ENCODE results near the gene AKIRIN2.

GRCh38 chr6:87731080-87731479 is 29.0 kb upstream of the AKIRIN2 start:
- no peak for TF ChIP-seq HINFP (CRISPR knock-in tag; IDR thresholded peaks at IDR 0.05; ENCODE audit: low read depth)
- TF ChIP-seq, protein P1, sequence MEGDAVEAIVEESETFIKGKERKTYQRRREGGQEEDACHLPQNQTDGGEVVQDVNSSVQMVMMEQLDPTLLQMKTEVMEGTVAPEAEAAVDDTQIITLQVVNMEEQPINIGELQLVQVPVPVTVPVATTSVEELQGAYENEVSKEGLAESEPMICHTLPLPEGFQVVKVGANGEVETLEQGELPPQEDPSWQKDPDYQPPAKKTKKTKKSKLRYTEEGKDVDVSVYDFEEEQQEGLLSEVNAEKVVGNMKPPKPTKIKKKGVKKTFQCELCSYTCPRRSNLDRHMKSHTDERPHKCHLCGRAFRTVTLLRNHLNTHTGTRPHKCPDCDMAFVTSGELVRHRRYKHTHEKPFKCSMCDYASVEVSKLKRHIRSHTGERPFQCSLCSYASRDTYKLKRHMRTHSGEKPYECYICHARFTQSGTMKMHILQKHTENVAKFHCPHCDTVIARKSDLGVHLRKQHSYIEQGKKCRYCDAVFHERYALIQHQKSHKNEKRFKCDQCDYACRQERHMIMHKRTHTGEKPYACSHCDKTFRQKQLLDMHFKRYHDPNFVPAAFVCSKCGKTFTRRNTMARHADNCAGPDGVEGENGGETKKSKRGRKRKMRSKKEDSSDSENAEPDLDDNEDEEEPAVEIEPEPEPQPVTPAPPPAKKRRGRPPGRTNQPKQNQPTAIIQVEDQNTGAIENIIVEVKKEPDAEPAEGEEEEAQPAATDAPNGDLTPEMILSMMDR (CRISPR knock-in tag; IDR thresholded peaks at IDR 0.05) = no peak
- TF ChIP-seq SIN3A (IDR thresholded peaks at IDR 0.05; ENCODE audit: borderline replicate concordance, low read depth, low read length) = no peak
- no peak for TF ChIP-seq ZNF841 (CRISPR knock-in tag; IDR thresholded peaks at IDR 0.05; ENCODE audit: borderline replicate concordance)
- TF ChIP-seq RFX5 (IDR thresholded peaks at IDR 0.05; ENCODE audit: low read depth, low read length) = no peak
